Erythroblast (primary cell): ENCODE results near the gene ERI2.

Experiments
- GATA1 ChIP-seq: IDR thresholded peaks from 2 replicates; pipeline ENCODE4 v1.6.1; 2011; ENCODE audit warnings: low read depth, mild to moderate bottlenecking, control low read depth, low read length, moderate library complexity
- POLR2A ChIP-seq: IDR thresholded peaks from 2 replicates; pipeline ENCODE4 v1.6.1; 2011; ENCODE audit warnings: mild to moderate bottlenecking, low read length

- no peak for TF ChIP-seq POLR2A
- TF ChIP-seq GATA1: no peak
Measured at GRCh38 chr16:20812510-20812909, 6.2 kb upstream of the ERI2 start.
